Right lobe of liver (tissue), 6 donors: ENCODE measurements around the gene CPED1. TPM values are rescaled to one million over a fixed set of nuclear protein-coding genes. Genes with fewer than 3 reads are reported as not detected.

ENCODE experiments used
- ATAC-seq, 4 donors: fragments of 200-7000 bp; cut with Tn5 transposase; one replicate each; pipeline ENCODE4 v1.9.1; 2020; ENCODE audit warnings: mild to moderate bottlenecking in 4 of 4, moderate library complexity in 4 of 4
- DNase-seq, 3 donors: peaks; one replicate each; pipeline ENCODE4 v3.0.0-alpha.2; 2020
- H3K27ac ChIP-seq, 3 donors: fragments of 200-600 bp; one replicate each; pipeline ENCODE4 v1.8.0; 2022
- H3K27me3 ChIP-seq, 2 donors: fragments of 200-600 bp; one replicate each; pipeline ENCODE4 v1.8.0; 2022
- H3K36me3 ChIP-seq, 4 donors: fragments of 200-600 bp; sonication (generic) in 1 of 4; one replicate each; pipeline versions ENCODE4 v1.5.1 to v1.8.0; 2017 to 2022; ENCODE audit warnings: control low read depth in 1 of 4
- H3K4me1 ChIP-seq, 4 donors: fragments of 200-600 bp; sonication (generic) in 1 of 4; one replicate each; pipeline versions ENCODE4 v1.5.1 to v1.8.0; 2017 to 2022; ENCODE audit warnings: control low read depth in 1 of 4
- H3K4me3 ChIP-seq, 3 donors: fragments of 200-600 bp; one replicate each; pipeline ENCODE4 v1.8.0; 2022
- H3K9me3 ChIP-seq, 4 donors: fragments of 200-600 bp; sonication (generic) in 1 of 4; one replicate each; pipeline versions ENCODE4 v1.5.1 to v1.8.0; 2017 to 2022; ENCODE audit warnings: control low read depth in 1 of 4
- CTCF ChIP-seq, 4 donors: fragments of 200-600 bp in 3 of 4; fragments of 450-650 bp in 1 of 4; IDR thresholded peaks; one replicate each; pipeline versions ENCODE4 v1.5.1 to v1.8.0; 2016 to 2022; ENCODE audit warnings: antibody characterized with exemption in 4 of 4, mild to moderate bottlenecking in 2 of 4
- POLR2A ChIP-seq: fragments of 450-650 bp; IDR thresholded peaks from one replicate; pipeline ENCODE4 v1.6.1; 2017; ENCODE audit warnings: antibody characterized with exemption, mild to moderate bottlenecking
- WGBS: methylation state at CpG from one replicate; pipeline ENCODE4 v1.1.6; 2018; ENCODE audit warnings: low coverage, low lambda C conversion rate; ENCODE audit not compliant: insufficient coverage; ENCODE audit errors: missing lambda C conversion rate; 5-methylcytosine and 5-hydroxymethylcytosine counted together
- intact Hi-C, 2 donors: fragments of 100-400 bp; cut with DNase I; formaldehyde crosslinking; loops; one replicate each; pipeline versions ENCODE4 v1.11.2 to v1.14.1; 2022
- total RNA-seq, 6 experiments: library from RNA; depleted of rRNA in 2 of 6; stranded (reverse); fragments of >200 nt in 2 of 6; fragmentation: NEBNext Ultra II Directional in 3 of 6; extraction: Animal tissue kit (Norgen Biotek cat#: 25700) in 3 of 6; gene quantifications; one replicate each; pipeline versions ENCODE4 v1.1.0 to v1.2.4, GENCODE V29; 2016 to 2023
- donor health status: DM: no; HTN: yes; CAD: no.
- donor health status: DM: no; HTN: no; CAD: no.
- donor health status: DM: no; HTN: no; CAD: no.
- donor health status: DM: no; HTN: yes; CAD: no.
- donor health status: DM: no; HTN: yes; CAD: no.

CPED1 gene
- total RNA-seq, 6 experiments from 2014 or later, result 24.3 to 45.8 (median 34.9) TPM

GRCh38 chr7:121046009-121046408, 57.5 kb downstream of the CPED1 start:
- intact Hi-C loops, result no loop called here
- WGBS, result 42% methylated on average over 4 of the region's 4 CpGs
- ATAC-seq, result peak in 3 of 4 donors; percentile 35 to 68 (median 51)

GRCh38 chr7:121046893-121047468, 58.5 kb downstream of the CPED1 start:
- peak overlapping the region in 1 of 3 donors; percentile 12 for H3K27ac ChIP-seq
- no peak for TF ChIP-seq POLR2A
- no peak for TF ChIP-seq CTCF (IDR thresholded peaks at IDR 0.05)
- intact Hi-C loops, result no loop called here
- 62% methylated on average over 2 of the region's 2 CpGs for WGBS
- H3K27me3 ChIP-seq, result no peaks in the 10 kb centered on the region
- H3K4me3 ChIP-seq, result no peak overlapping the region
- H3K36me3 ChIP-seq, result no peaks in the 10 kb centered on the region
- DNase-seq, result no peak
- no peak for ATAC-seq
- H3K9me3 ChIP-seq, result no peaks in the 10 kb centered on the region
- H3K4me1 ChIP-seq, result peaks cover 0 to 37% (median 12%) of the 10 kb centered on the region in 4 donors

More at GRCh38 chr7:121046009-121046408, 57.5 kb downstream of the CPED1 start:
- Histone ChIP-seq H3K4me3 (no peak overlapping the region), H3K9me3 (no peaks in the 10 kb centered on the region), H3K27ac (peak overlapping the region in 2 of 3 donors; percentile 54 to 60), H3K36me3 (no peaks in the 10 kb centered on the region), H3K4me1 (peaks cover 0 to 37% (median 12%) of the 10 kb centered on the region in 4 donors), H3K27me3 (no peaks in the 10 kb centered on the region)
- TF ChIP-seq POLR2A (no peak), CTCF (IDR thresholded peaks at IDR 0.05) (no peak)
- DNase-seq, result no peak

- no peak overlapping the region for H3K4me3 ChIP-seq
- intact Hi-C loops, result no loop called here
- no peaks in the 10 kb centered on the region for H3K9me3 ChIP-seq
- WGBS, result 51% methylated on average over 4 of the region's 4 CpGs
- no peaks in the 10 kb centered on the region for H3K27me3 ChIP-seq
- no peak for TF ChIP-seq CTCF (IDR thresholded peaks at IDR 0.05)
- TF ChIP-seq POLR2A, result no peak
- H3K27ac ChIP-seq, result no peak overlapping the region
- H3K36me3 ChIP-seq, result no peaks in the 10 kb centered on the region
- H3K4me1 ChIP-seq, result peaks cover 0 to 37% (median 12%) of the 10 kb centered on the region in 4 donors
- DNase-seq (no peak), ATAC-seq (no peak)
Measured at GRCh38 chr7:121048195-121048594, 59.7 kb downstream of the CPED1 start.

GRCh38 chr7:121049028-121049791, 60.7 kb downstream of the CPED1 start:
- Histone ChIP-seq H3K27ac (peak overlapping the region in 2 of 3 donors; percentile 28 to 49), H3K4me3 (no peak overlapping the region), H3K9me3 (no peaks in the 10 kb centered on the region), H3K36me3 (no peaks in the 10 kb centered on the region), H3K4me1 (peaks cover 0 to 31% (median 12%) of the 10 kb centered on the region in 4 donors), H3K27me3 (no peaks in the 10 kb centered on the region)
- WGBS, result 38% methylated on average over 3 of the region's 3 CpGs
- no peak for DNase-seq
- intact Hi-C loops, result no loop called here
- ATAC-seq, result peak in 2 of 4 donors; percentile 41 to 43
- no peak for TF ChIP-seq CTCF (IDR thresholded peaks at IDR 0.05)
- TF ChIP-seq POLR2A, result no peak
